Small intestine (tissue), 16 donors: ENCODE results near the gene PTBP2. TPM values are rescaled to one million over a fixed set of nuclear protein-coding genes. Genes with fewer than 3 reads are reported as not detected.

Experiments
- DNase-seq, 2 donors: peaks; one replicate each; pipeline versions ENCODE4 v3.0.0 to v3.0.0-alpha.2; 2013
- FAIRE-seq: peaks from 2 replicates; lab custom pipeline; 2012; peaks lifted over from hg19 to GRCh38; lab: Jason Lieb, UNC
- H3K27ac ChIP-seq, 3 donors: one replicate each; pipeline ENCODE4 v1.5.1; 2013; ENCODE audit warnings: low read length in 2 of 3, mild to moderate bottlenecking in 2 of 3, control low read depth in 1 of 3, inconsistent platforms in 1 of 3, low read depth in 1 of 3, moderate library complexity in 1 of 3
- H3K27me3 ChIP-seq, 3 donors: one replicate each; pipeline ENCODE4 v1.6.1; 2013; ENCODE audit warnings: low read length in 3 of 3, inconsistent platforms in 1 of 3; ENCODE audit not compliant: control insufficient read depth in 3 of 3, insufficient read depth in 3 of 3
- H3K36me3 ChIP-seq, 3 donors: one replicate each; pipeline ENCODE4 v1.6.1; 2013; ENCODE audit warnings: low read length in 3 of 3, inconsistent platforms in 1 of 3, low read depth in 1 of 3, mild to moderate bottlenecking in 1 of 3, moderate library complexity in 1 of 3; ENCODE audit not compliant: control insufficient read depth in 3 of 3, insufficient read depth in 2 of 3
- H3K4me1 ChIP-seq, 3 donors: one replicate each; pipeline ENCODE4 v1.6.1; 2013; ENCODE audit warnings: low read length in 2 of 3, inconsistent platforms in 1 of 3, low read depth in 1 of 3, mild to moderate bottlenecking in 1 of 3, moderate library complexity in 1 of 3; ENCODE audit not compliant: control insufficient read depth in 3 of 3, insufficient read depth in 2 of 3
- H3K4me3 ChIP-seq, 3 donors: one replicate each; pipeline ENCODE4 v1.5.1; 2013; ENCODE audit warnings: low read length in 3 of 3, control low read depth in 1 of 3, inconsistent platforms in 1 of 3, low read depth in 1 of 3, mild to moderate bottlenecking in 1 of 3, moderate library complexity in 1 of 3
- H3K9me3 ChIP-seq, 2 donors: one replicate each; pipeline ENCODE4 v1.6.1; 2013; ENCODE audit warnings: low read depth in 1 of 2, low read length in 1 of 2; ENCODE audit not compliant: control insufficient read depth in 2 of 2, insufficient read depth in 1 of 2
- WGBS, 3 donors: extraction: QIAGEN DNeasy Blood & Tissue Kit; methylation state at CpG; one replicate each; pipeline ENCODE4 v1.1.7; 2013; 5-methylcytosine and 5-hydroxymethylcytosine counted together
- long read RNA-seq, 10 donors: transcript quantifications; one replicate each; lab custom pipeline, GENCODE V29; 2026
- polyA plus RNA-seq, 4 donors: library from polyadenylated mRNA; stranded (reverse) in 3 of 4; unstranded in 1 of 4; fragments of 200-250 nt in 3 of 4; fragments of 120-200 nt in 1 of 4; gene quantifications; one replicate each; pipeline versions ENCODE4 v1.2.1 to v1.2.3, GENCODE V29; 2013
- donor health status: healthy with polysubstance abuse.
- donor health status: control.
- donor health status: control.
- donor health status: Bipolar disorder and iron deficiency.
- donor health status: healthy.

Gene PTBP2
- 10 to 100 TPM in 1 of 4 donors, 1 to 10 TPM in 3; 3.0 to 23.6 (median 6.0) TPM for polyA plus RNA-seq
- long read RNA-seq, donor 1, result 0 reads
- long read RNA-seq, donor 2, full-length matches to known transcripts, result 1 of 1 reads
- long read RNA-seq, donor 2, partial matches to known transcripts, result 0 of 1 reads
- long read RNA-seq, donor 2, other reads (novel, unspliced or antisense), result 0 of 1 reads
- long read RNA-seq, donor 3, partial matches to known transcripts, result 0 of 1 reads
- long read RNA-seq, donor 3, other reads (novel, unspliced or antisense), result 0 of 1 reads
- long read RNA-seq, donor 4, result 0 reads
- long read RNA-seq, donor 5, partial matches to known transcripts, result 0 of 1 reads
- long read RNA-seq, donor 5, other reads (novel, unspliced or antisense), result 0 of 1 reads
- long read RNA-seq, donor 6, result 0 reads
- long read RNA-seq, donor 7, result 0 reads
- long read RNA-seq, donor 8, result 0 reads
- long read RNA-seq, donor 9, result 0 reads
- long read RNA-seq, donor 10, partial matches to known transcripts, result 0 of 2 reads
- long read RNA-seq, donor 10, other reads (novel, unspliced or antisense), result 0 of 2 reads

- Histone ChIP-seq H3K4me1 (peaks cover 0 to 3% (median 0%) of the 10 kb centered on the region in 3 donors), H3K27ac (peak within 1 kb of the TSS; percentile 63 to 93 (median 79)), H3K9me3 (no peaks in the 10 kb centered on the region), H3K4me3 (peak within 1 kb of the TSS; percentile 70 to 98 (median 98)), H3K36me3 (peaks cover 0 to 14% (median 0%) of the 10 kb centered on the region in 3 donors), H3K27me3 (no peaks in the 10 kb centered on the region)
- 0 to 1% (median 0%) methylated on average over 66 to 75 of the region's 75 CpGs for WGBS, 3 donors
- peak; percentile 74 to 95 for DNase-seq
- no peak for FAIRE-seq
These were observed at the start of gene PTBP2 for GRCh38 chr1:96721416-96722160. TSS of gene PTBP2 (plus strand) at chr1:96721784. CDS start at chr1:96721865, 81 bp downstream.

GRCh38 chr1:96674915-96675314 is 46.7 kb upstream of the PTBP2 start:
- FAIRE-seq (no peak), DNase-seq (no peak)
- Histone ChIP-seq H3K27ac (no peak overlapping the region), H3K9me3 (peaks cover 0 to 3% of the 10 kb centered on the region in 2 donors), H3K27me3 (no peaks in the 10 kb centered on the region), H3K4me3 (no peak overlapping the region), H3K4me1 (no peaks in the 10 kb centered on the region), H3K36me3 (no peaks in the 10 kb centered on the region)
- 37 to 47% (median 43%) methylated on average over 1 of the region's 1 CpG for WGBS, 3 donors

GRCh38 chr1:96682056-96682455 is 39.5 kb upstream of the PTBP2 start:
- FAIRE-seq (no peak), DNase-seq (no peak)
- Histone ChIP-seq H3K4me3 (no peak overlapping the region), H3K9me3 (no peaks in the 10 kb centered on the region), H3K4me1 (no peaks in the 10 kb centered on the region), H3K27ac (no peak overlapping the region), H3K27me3 (no peaks in the 10 kb centered on the region), H3K36me3 (no peaks in the 10 kb centered on the region)
- WGBS, 3 donors, result 56 to 66% (median 63%) methylated on average over 6 of the region's 6 CpGs

- no peak overlapping the region for H3K27ac ChIP-seq
- H3K9me3 ChIP-seq, result no peaks in the 10 kb centered on the region
- no peaks in the 10 kb centered on the region for H3K36me3 ChIP-seq
- DNase-seq, result no peak
- no peaks in the 10 kb centered on the region for H3K27me3 ChIP-seq
- H3K4me1 ChIP-seq, result no peaks in the 10 kb centered on the region
- FAIRE-seq, result no peak
- WGBS, 3 donors, result 74 to 87% (median 85%) methylated on average over 2 of the region's 2 CpGs
- H3K4me3 ChIP-seq, result no peak overlapping the region
These were observed 37.7 kb upstream of the PTBP2 start for GRCh38 chr1:96683931-96684330.

GRCh38 chr1:96684744-96685143 is 36.8 kb upstream of the PTBP2 start:
- H3K36me3 ChIP-seq, result no peaks in the 10 kb centered on the region
- no peaks in the 10 kb centered on the region for H3K9me3 ChIP-seq
- FAIRE-seq (no peak), DNase-seq (no peak)
- H3K4me3 ChIP-seq, result no peak overlapping the region
- no peaks in the 10 kb centered on the region for H3K4me1 ChIP-seq
- no peaks in the 10 kb centered on the region for H3K27me3 ChIP-seq
- H3K27ac ChIP-seq, result no peak overlapping the region

- Histone ChIP-seq H3K4me1 (no peaks in the 10 kb centered on the region), H3K9me3 (no peaks in the 10 kb centered on the region), H3K36me3 (no peaks in the 10 kb centered on the region), H3K4me3 (no peak overlapping the region), H3K27ac (no peak overlapping the region), H3K27me3 (no peaks in the 10 kb centered on the region)
- DNase-seq, result no peak
- no peak for FAIRE-seq
- 28 to 52% (median 28%) methylated on average over 1 of the region's 1 CpG for WGBS, 3 donors
These were observed 32.8 kb upstream of the PTBP2 start for GRCh38 chr1:96688767-96689166.

- Histone ChIP-seq H3K9me3 (no peaks in the 10 kb centered on the region), H3K27ac (no peak overlapping the region), H3K4me3 (no peak overlapping the region), H3K36me3 (no peaks in the 10 kb centered on the region), H3K4me1 (no peaks in the 10 kb centered on the region), H3K27me3 (no peaks in the 10 kb centered on the region)
- FAIRE-seq (no peak), DNase-seq (no peak)
- 84 to 86% (median 84%) methylated on average over 3 of the region's 3 CpGs for WGBS, 3 donors
These were observed 25.6 kb upstream of the PTBP2 start for GRCh38 chr1:96695954-96696353.

- no peak overlapping the region for H3K27ac ChIP-seq
- no peaks in the 10 kb centered on the region for H3K27me3 ChIP-seq
- H3K36me3 ChIP-seq, result no peaks in the 10 kb centered on the region
- WGBS, 3 donors, result 39 to 73% (median 57%) methylated on average over 5 of the region's 5 CpGs
- FAIRE-seq, result no peak
- no peak for DNase-seq
- no peaks in the 10 kb centered on the region for H3K4me1 ChIP-seq
- no peaks in the 10 kb centered on the region for H3K9me3 ChIP-seq
- no peak overlapping the region for H3K4me3 ChIP-seq
These were observed 23.1 kb upstream of the PTBP2 start for GRCh38 chr1:96698342-96698983.
